ENCODE results near the gene NR0B2.

The NR0B2 gene

GRCh38 chr1:26932531-26932930 is 18.8 kb upstream of the NR0B2 start:
- DNase-seq = no peak

GRCh38 chr1:26923711-26924110 is 9.9 kb upstream of the NR0B2 start:
- DNase-seq = no peak

- no peak for DNase-seq
These were observed 9.1 kb upstream of the NR0B2 start for GRCh38 chr1:26922901-26923300.

GRCh38 chr1:26922431-26922729 is 8.6 kb upstream of the NR0B2 start:
- no peak for DNase-seq

GRCh38 chr1:26921540-26922430 is 8.0 kb upstream of the NR0B2 start, which contains the start of gene NUDC:
NUDC (plus strand) TSS chr1:26921743; CDS start chr1:26921849, 106 bp downstream.
- peak; percentile 97 for DNase-seq

- DNase-seq = no peak
These were observed 7.4 kb upstream of the NR0B2 start for GRCh38 chr1:26921126-26921539.

- no peak for DNase-seq
These were observed 1.5 kb upstream of the NR0B2 start for GRCh38 chr1:26915204-26915842.

GRCh38 chr1:26913389-26913753 is 404 bp downstream of the NR0B2 start:
- DNase-seq = no peak

GRCh38 chr1:26912147-26912490 is 1.7 kb downstream of the NR0B2 start:
- no peak for DNase-seq

- no peak for DNase-seq
These were observed 2.2 kb downstream of the NR0B2 start for GRCh38 chr1:26911399-26912146.

GRCh38 chr1:26910343-26911160 is 3.2 kb downstream of the NR0B2 start:
- DNase-seq = no peak

- DNase-seq = no peak
These were observed 3.8 kb downstream of the NR0B2 start for GRCh38 chr1:26909951-26910342.

GRCh38 chr1:26907071-26907917 is 6.5 kb downstream of the NR0B2 start:
- DNase-seq = no peak

GRCh38 chr1:26900815-26901511 is 12.8 kb downstream of the NR0B2 start:
- DNase-seq = peak; percentile 77

GRCh38 chr1:26900001-26900814 is 13.6 kb downstream of the NR0B2 start, which contains the start of gene GPATCH3:
GPATCH3 (minus strand) TSS chr1:26900467; CDS start chr1:26900442, 25 bp downstream.
- DNase-seq = peak; percentile 78

- DNase-seq = no peak
These were observed 16.4 kb downstream of the NR0B2 start for GRCh38 chr1:26897351-26897750.

- no peak for DNase-seq
These were observed 19.5 kb downstream of the NR0B2 start for GRCh38 chr1:26894263-26894662.

- no peak for DNase-seq
These were observed 23.3 kb downstream of the NR0B2 start for GRCh38 chr1:26890467-26890796.

GRCh38 chr1:26889551-26890466 is 24.0 kb downstream of the NR0B2 start, which contains the start of gene GPN2:
GPN2 (minus strand) TSS chr1:26890283; CDS start chr1:26890096, 187 bp downstream.
- peak; percentile 52 for DNase-seq
